A549 (cell line): Measurements from ENCODE around the gene SRPK2.

Source experiments
- CTCF ChIP-seq: fragments of >200 bp; sonication (Bioruptor Twin); formaldehyde crosslinking; IDR thresholded peaks from 3 replicates; pipeline ENCODE4 v1.5.1; 2016
- KDM1A ChIP-seq: fragments of 200-600 bp; sonication (generic); IDR thresholded peaks from 2 replicates; pipeline ENCODE4 v1.6.1; 2016; ENCODE audit warnings: low read depth, mild to moderate bottlenecking
- MAX ChIP-seq: IDR thresholded peaks from 2 replicates; pipeline ENCODE4 v1.6.1; 2012
- POLR2A ChIP-seq: IDR thresholded peaks from 2 replicates; pipeline ENCODE4 v1.6.1; 2012; ENCODE audit warnings: mild to moderate bottlenecking, low read length
- RAD21 ChIP-seq, 2 experiments: fragments of >200 bp in 1 of 2; sonication (Bioruptor Twin) in 1 of 2; formaldehyde crosslinking in 1 of 2; IDR thresholded peaks in 1 of 2; conservative IDR thresholded peaks in 1 of 2; 2 replicates in 1 of 2; 3 replicates in 1 of 2; pipeline ENCODE4 v1.6.1; 2012 to 2018; ENCODE audit warnings: inconsistent platforms in 1 of 2

- no peak for TF ChIP-seq KDM1A
- TF ChIP-seq CTCF = no peak
- TF ChIP-seq POLR2A = no peak
- no peak for TF ChIP-seq MAX
- TF ChIP-seq RAD21 (conservative IDR thresholded peaks at IDR 0.05 in 1 of 2, IDR thresholded peaks at IDR 0.05 in 1 of 2) = no peak
Observed at GRCh38 chr7:105079348-105079747, 309.4 kb downstream of the SRPK2 start.
